BJ (cell line): ENCODE results near the gene NFYC. TPM values are rescaled to one million over a fixed set of nuclear protein-coding genes. Genes with fewer than 3 reads are reported as not detected.

Source experiments
- CTCF ChIA-PET: fragments of 350-600 bp; formaldehyde crosslinking; extraction: SDS; loops from one replicate; lab custom pipeline; 2021; ENCODE audit warnings: antibody characterized with exemption, inconsistent platforms; lab: Yijun Ruan, JAX
- POLR2A ChIA-PET: fragments of 300-600 bp; sonication (Branson Sonifier 250); formaldehyde crosslinking; extraction: SDS; loops from one replicate; lab custom pipeline; 2021; ENCODE audit warnings: antibody characterized with exemption; lab: Charles Lee
- DNase-seq: peaks from one replicate; pipeline ENCODE4 v3.0.0-alpha.2; 2011; ENCODE audit warnings: low read depth
- H3K27me3 ChIP-seq: 2 replicates; pipeline ENCODE4 v1.6.0; 2011; ENCODE audit warnings: low read length; ENCODE audit not compliant: control insufficient read depth, insufficient read depth
- H3K36me3 ChIP-seq: 2 replicates; pipeline ENCODE4 v1.5.1; 2011; ENCODE audit warnings: low read length; ENCODE audit not compliant: control insufficient read depth, insufficient read depth
- H3K4me3 ChIP-seq: 2 replicates; pipeline ENCODE4 v1.5.1; 2011; ENCODE audit warnings: low read depth, mild to moderate bottlenecking, control low read depth, low read length
- polyA plus RNA-seq: library from polyadenylated mRNA; depleted of rRNA; stranded (reverse); fragments of >200 nt; gene quantifications from 2 replicates; pipeline ENCODE4 v1.2.3, GENCODE V29; 2011
- TF ChIP-seq, protein P1 (sequence below): IDR thresholded peaks from 2 replicates; pipeline ENCODE4 v1.5.1; 2011; ENCODE audit warnings: low read depth, mild to moderate bottlenecking, control low read depth, inconsistent platforms, low read length, moderate library complexity; ENCODE audit not compliant: insufficient read depth

Gene NFYC
- polyA plus RNA-seq, 1 experiment: 63.2 TPM

- ChIA-PET CTCF (interaction anchor here (0.5 to 4.1 kb wide), 9 partner anchors 7 to 503 kb away, joined by 3 to 22 read pairs (median 8); no protein-coding TSS in a partner anchor), POLR2A (no interaction called here)
- H3K4me3 ChIP-seq: no peak overlapping the region
- DNase-seq: no peak
- H3K27me3 ChIP-seq: no peaks in the 10 kb centered on the region
- H3K36me3 ChIP-seq: peaks cover 2% of the 10 kb centered on the region
- TF ChIP-seq, protein P1, sequence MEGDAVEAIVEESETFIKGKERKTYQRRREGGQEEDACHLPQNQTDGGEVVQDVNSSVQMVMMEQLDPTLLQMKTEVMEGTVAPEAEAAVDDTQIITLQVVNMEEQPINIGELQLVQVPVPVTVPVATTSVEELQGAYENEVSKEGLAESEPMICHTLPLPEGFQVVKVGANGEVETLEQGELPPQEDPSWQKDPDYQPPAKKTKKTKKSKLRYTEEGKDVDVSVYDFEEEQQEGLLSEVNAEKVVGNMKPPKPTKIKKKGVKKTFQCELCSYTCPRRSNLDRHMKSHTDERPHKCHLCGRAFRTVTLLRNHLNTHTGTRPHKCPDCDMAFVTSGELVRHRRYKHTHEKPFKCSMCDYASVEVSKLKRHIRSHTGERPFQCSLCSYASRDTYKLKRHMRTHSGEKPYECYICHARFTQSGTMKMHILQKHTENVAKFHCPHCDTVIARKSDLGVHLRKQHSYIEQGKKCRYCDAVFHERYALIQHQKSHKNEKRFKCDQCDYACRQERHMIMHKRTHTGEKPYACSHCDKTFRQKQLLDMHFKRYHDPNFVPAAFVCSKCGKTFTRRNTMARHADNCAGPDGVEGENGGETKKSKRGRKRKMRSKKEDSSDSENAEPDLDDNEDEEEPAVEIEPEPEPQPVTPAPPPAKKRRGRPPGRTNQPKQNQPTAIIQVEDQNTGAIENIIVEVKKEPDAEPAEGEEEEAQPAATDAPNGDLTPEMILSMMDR: no peak
Measured at GRCh38 chr1:40772146-40772955, 80.8 kb downstream of the NFYC start.

DNA sequence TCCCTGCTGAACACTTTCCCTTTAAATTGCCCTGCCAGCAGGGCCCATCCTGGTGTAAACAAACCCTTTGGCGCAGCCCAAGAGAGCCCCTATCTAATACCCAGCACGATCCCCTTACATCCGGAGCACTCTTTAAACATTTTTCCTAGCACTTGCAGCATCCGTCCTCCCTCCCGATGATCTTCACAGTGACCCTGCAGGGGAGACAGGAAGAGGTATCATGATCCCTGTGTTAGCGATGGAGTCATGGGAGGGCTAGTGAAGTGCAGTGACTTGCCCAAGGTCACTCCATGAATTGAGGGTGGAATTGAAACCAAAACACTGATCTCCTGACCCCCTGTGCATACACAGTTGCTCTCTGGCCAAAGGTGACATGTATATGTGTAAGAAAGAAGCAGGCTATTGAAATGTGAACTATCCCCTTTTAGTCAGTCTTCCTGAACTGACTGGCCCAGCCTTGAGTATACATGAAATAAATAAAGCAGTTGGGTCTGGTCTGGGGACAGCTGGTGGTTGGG, 82.3 kb downstream of the NFYC start:
- CTCF ChIA-PET: interaction anchor here (0.6 to 4.1 kb wide), 33 partner anchors 9 to 186 kb away, joined by 3 to 22 read pairs (median 5); no protein-coding TSS in a partner anchor
- TF ChIP-seq, protein P1: no peak
- no peaks in the 10 kb centered on the region for H3K27me3 ChIP-seq
- POLR2A ChIA-PET: no interaction called here
- no peaks in the 10 kb centered on the region; the same call in 1 of the 2 replicates for H3K36me3 ChIP-seq
- no peak overlapping the region for H3K4me3 ChIP-seq
- DNase-seq: no peak

- POLR2A ChIA-PET: no interaction called here
- DNase-seq: no peak
Measured at GRCh38 chr1:40774266-40774998, 82.9 kb downstream of the NFYC start.

GRCh38 chr1:40776236-40777072, 85.0 kb downstream of the NFYC start:
- CTCF ChIA-PET: interaction anchor here (0.9 to 3.6 kb wide), 4 partner anchors 8 to 176 kb away, joined by 3 to 16 read pairs (median 4); no protein-coding TSS in a partner anchor
- Histone ChIP-seq H3K36me3 (no peaks in the 10 kb centered on the region), H3K27me3 (no peaks in the 10 kb centered on the region), H3K4me3 (no peak overlapping the region)
- TF ChIP-seq, protein P1: no peak
- POLR2A ChIA-PET: no interaction called here
- DNase-seq: no peak

More at GRCh38 chr1:40774266-40774998, 82.9 kb downstream of the NFYC start:
- Histone ChIP-seq H3K4me3 (no peak overlapping the region), H3K36me3 (no peaks in the 10 kb centered on the region; the same call in 1 of the 2 replicates), H3K27me3 (no peaks in the 10 kb centered on the region)
- CTCF ChIA-PET: interaction anchor here (0.6 to 4.1 kb wide), 36 partner anchors 8 to 185 kb away, joined by 3 to 22 read pairs (median 5); no protein-coding TSS in a partner anchor
- TF ChIP-seq, protein P1: peak; percentile 79
